Activated T-helper 17 cell treated with anti-CD3 and anti-CD28 coated beads, Interleukin-2, amount 50 U/mL, for 72 hours (primary cell): ENCODE measurements around the gene MMP28. TPM values are rescaled to one million over a fixed set of nuclear protein-coding genes. Genes with fewer than 3 reads are reported as not detected.

Experiments used
- ATAC-seq: fragments of 150-1000 bp; cut with Tn5 transposase; replicated peaks from 2 replicates; pipeline ENCODE4 v1.10.0; 2021; ENCODE audit warnings: mild to moderate bottlenecking, moderate library complexity
- H3K27ac Mint-ChIP-seq: one replicate; pipeline ENCODE4 v1.8.0; 2022; ENCODE audit warnings: mixed read lengths
- H3K27me3 Mint-ChIP-seq: one replicate; pipeline ENCODE4 v1.8.0; 2022; ENCODE audit warnings: mixed read lengths
- H3K36me3 Mint-ChIP-seq: one replicate; pipeline ENCODE4 v1.8.0; 2022; ENCODE audit warnings: low read depth, mild to moderate bottlenecking, mixed read lengths
- H3K4me1 Mint-ChIP-seq: one replicate; pipeline ENCODE4 v1.8.0; 2022; ENCODE audit warnings: mixed read lengths
- H3K4me3 Mint-ChIP-seq: one replicate; pipeline ENCODE4 v1.8.0; 2022; ENCODE audit warnings: mild to moderate bottlenecking, mixed read lengths
- H3K9me3 Mint-ChIP-seq: one replicate; pipeline ENCODE4 v1.8.0; 2022; ENCODE audit warnings: mixed read lengths
- total RNA-seq, 2 donors: library from RNA; stranded (reverse); gene quantifications; one replicate each; pipeline ENCODE4 v1.2.3, GENCODE V29; 2022

Gene MMP28
- total RNA-seq, 2 donors from 2014 or later, result not detected

GRCh38 chr17:35808962-35809854 is 13.8 kb upstream of the MMP28 start, which contains the start of gene TAF15:
Gene TAF15 (plus strand): TSS chr17:35809484. CDS start chr17:35809570, 86 bp downstream.
- peaks cover 48% of the 10 kb centered on the region for H3K36me3 Mint-ChIP-seq
- no peaks in the 10 kb centered on the region for H3K27me3 Mint-ChIP-seq
- H3K4me3 Mint-ChIP-seq, result peak within 1 kb of the TSS; percentile 86
- no peaks in the 10 kb centered on the region for H3K9me3 Mint-ChIP-seq
- peak; percentile 94 for ATAC-seq
- H3K4me1 Mint-ChIP-seq, result peaks cover 28% of the 10 kb centered on the region
- peak within 1 kb of the TSS; percentile 91 for H3K27ac Mint-ChIP-seq

DNA sequence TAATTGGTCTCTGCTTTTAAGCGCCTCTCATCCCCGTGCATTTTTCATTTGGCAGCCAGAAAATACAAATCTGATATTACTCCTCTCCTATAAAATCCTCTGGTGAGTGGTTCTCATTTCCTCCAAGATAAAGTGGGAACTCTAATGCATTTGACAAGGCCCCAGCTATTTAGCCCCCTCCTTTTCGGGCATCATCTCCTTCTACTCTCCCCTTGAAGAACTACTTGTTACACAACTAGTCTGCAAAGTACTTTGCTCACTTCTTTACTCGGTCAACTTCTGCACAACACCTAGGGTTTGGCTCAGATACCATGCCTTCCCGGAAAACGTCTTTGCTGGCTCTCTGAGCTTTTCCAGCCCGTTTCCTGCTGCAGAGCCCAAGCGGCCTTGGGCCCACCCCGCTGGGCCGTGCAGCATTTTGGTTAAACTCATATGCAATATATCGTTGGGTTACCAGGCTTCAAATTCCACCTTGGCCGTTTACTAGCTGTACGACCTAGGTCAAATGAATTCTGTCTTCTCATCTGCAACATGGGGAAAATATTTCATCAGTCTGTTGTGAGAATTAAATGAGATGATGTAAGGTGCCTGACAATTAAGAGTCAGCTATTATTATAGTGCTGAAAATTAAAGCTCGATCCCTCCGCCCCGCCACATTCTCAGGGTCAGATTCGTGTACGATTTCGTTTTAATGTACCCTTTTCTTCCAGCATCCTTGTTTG is 13.0 kb upstream of the MMP28 start:
- no peaks in the 10 kb centered on the region for H3K9me3 Mint-ChIP-seq
- H3K27me3 Mint-ChIP-seq, result no peaks in the 10 kb centered on the region
- H3K36me3 Mint-ChIP-seq, result peaks cover 40% of the 10 kb centered on the region
- ATAC-seq, result no peak
- peak overlapping the region; percentile 91 for H3K27ac Mint-ChIP-seq
- peak overlapping the region; percentile 86 for H3K4me3 Mint-ChIP-seq
- peaks cover 24% of the 10 kb centered on the region for H3K4me1 Mint-ChIP-seq

GRCh38 chr17:35807371-35808144 is 12.1 kb upstream of the MMP28 start:
- Mint-ChIP-seq H3K9me3 (no peaks in the 10 kb centered on the region), H3K4me1 (peaks cover 22% of the 10 kb centered on the region)

GRCh38 chr17:35804658-35805192 is 9.3 kb upstream of the MMP28 start:
- Mint-ChIP-seq H3K9me3 (no peaks in the 10 kb centered on the region), H3K4me1 (peaks cover 22% of the 10 kb centered on the region), H3K4me3 (no peak overlapping the region), H3K27me3 (peaks cover 3% of the 10 kb centered on the region), H3K27ac (no peak overlapping the region), H3K36me3 (peaks cover 6% of the 10 kb centered on the region)
- peak; percentile 31 for ATAC-seq

More at GRCh38 chr17:35807371-35808144, 12.1 kb upstream of the MMP28 start:
- no peak for ATAC-seq
- Mint-ChIP-seq H3K27me3 (no peaks in the 10 kb centered on the region), H3K4me3 (peak overlapping the region; percentile 86), H3K36me3 (peaks cover 33% of the 10 kb centered on the region), H3K27ac (peak overlapping the region; percentile 91)

DNA sequence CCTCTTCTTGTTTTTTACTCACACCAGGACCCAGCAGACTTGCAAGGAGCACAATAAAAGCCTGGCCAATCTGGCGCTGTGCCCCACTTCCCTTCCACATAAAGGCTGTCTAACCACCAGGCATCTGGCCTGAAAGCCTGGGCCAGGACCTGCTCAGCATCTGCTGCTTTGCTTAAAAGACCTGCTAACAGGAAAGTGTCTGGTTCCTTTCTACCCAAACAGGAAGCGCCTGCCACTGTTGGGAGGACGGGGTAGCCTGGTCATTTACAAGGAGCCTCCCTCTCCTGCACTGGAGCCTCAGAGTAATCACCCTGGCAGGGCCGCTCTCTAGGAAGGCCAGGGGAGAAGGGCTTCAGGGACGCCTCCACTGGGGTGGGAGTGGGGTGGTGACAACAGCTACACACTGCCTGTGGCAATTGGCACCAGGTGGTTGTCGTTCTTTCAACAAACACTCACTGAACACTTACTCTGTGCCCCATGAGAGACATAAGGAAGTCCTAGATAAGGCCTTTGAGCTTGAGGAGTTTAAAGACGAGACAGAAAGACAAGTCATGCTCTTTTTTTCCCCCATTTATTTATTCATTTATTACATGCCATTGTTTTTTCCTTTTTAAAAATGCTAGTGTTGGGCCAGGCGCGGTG is 6.3 kb upstream of the MMP28 start:
- Mint-ChIP-seq H3K27me3 (peaks cover 3% of the 10 kb centered on the region), H3K9me3 (no peaks in the 10 kb centered on the region), H3K36me3 (no peaks in the 10 kb centered on the region), H3K4me1 (peaks cover 10% of the 10 kb centered on the region), H3K27ac (no peak overlapping the region), H3K4me3 (no peak overlapping the region)
- no peak for ATAC-seq

DNA sequence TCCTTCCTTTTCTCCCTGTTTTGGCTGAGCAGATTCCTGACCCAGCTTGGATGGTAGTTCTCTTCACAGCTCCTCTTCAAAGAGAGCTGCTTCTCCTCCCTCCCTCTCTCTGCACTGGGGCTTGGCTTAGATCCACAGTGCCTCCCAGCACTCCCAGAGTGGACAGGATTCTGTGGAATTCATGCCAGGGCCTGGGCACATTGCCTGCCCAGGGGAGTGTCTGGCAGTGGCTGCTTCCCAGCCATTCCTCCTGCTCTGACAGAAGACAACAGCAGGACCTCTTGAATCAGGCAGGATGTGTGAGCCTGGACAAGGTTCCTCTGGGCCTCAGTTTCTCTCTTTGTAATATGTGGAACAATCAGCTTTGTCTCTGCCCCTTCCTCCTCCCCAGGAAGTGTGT is 4.5 kb upstream of the MMP28 start:
- Mint-ChIP-seq H3K27ac (no peak overlapping the region), H3K27me3 (peaks cover 11% of the 10 kb centered on the region), H3K9me3 (no peaks in the 10 kb centered on the region), H3K4me3 (no peak overlapping the region), H3K36me3 (no peaks in the 10 kb centered on the region), H3K4me1 (peaks cover 8% of the 10 kb centered on the region)
- ATAC-seq, result no peak

GRCh38 chr17:35797918-35798317 is 2.5 kb upstream of the MMP28 start:
- ATAC-seq, result no peak
- H3K27ac Mint-ChIP-seq, result no peak overlapping the region
- H3K27me3 Mint-ChIP-seq, result peaks cover 17% of the 10 kb centered on the region
- no peak overlapping the region for H3K4me3 Mint-ChIP-seq
- H3K36me3 Mint-ChIP-seq, result no peaks in the 10 kb centered on the region
- H3K4me1 Mint-ChIP-seq, result no peaks in the 10 kb centered on the region
- no peaks in the 10 kb centered on the region for H3K9me3 Mint-ChIP-seq

- ATAC-seq, result no peak
- no peak overlapping the region for H3K4me3 Mint-ChIP-seq
- no peaks in the 10 kb centered on the region for H3K36me3 Mint-ChIP-seq
- H3K27me3 Mint-ChIP-seq, result peaks cover 17% of the 10 kb centered on the region
- H3K9me3 Mint-ChIP-seq, result no peaks in the 10 kb centered on the region
- no peak overlapping the region for H3K27ac Mint-ChIP-seq
- no peaks in the 10 kb centered on the region for H3K4me1 Mint-ChIP-seq
Observed at GRCh38 chr17:35797370-35797769, 1.9 kb upstream of the MMP28 start.

GRCh38 chr17:35796942-35797341 is 1.5 kb upstream of the MMP28 start:
- no peak overlapping the region for H3K27ac Mint-ChIP-seq
- no peak for ATAC-seq
- H3K36me3 Mint-ChIP-seq, result no peaks in the 10 kb centered on the region
- H3K27me3 Mint-ChIP-seq, result peaks cover 21% of the 10 kb centered on the region
- no peak overlapping the region for H3K4me3 Mint-ChIP-seq
- H3K4me1 Mint-ChIP-seq, result no peaks in the 10 kb centered on the region
- H3K9me3 Mint-ChIP-seq, result no peaks in the 10 kb centered on the region

DNA sequence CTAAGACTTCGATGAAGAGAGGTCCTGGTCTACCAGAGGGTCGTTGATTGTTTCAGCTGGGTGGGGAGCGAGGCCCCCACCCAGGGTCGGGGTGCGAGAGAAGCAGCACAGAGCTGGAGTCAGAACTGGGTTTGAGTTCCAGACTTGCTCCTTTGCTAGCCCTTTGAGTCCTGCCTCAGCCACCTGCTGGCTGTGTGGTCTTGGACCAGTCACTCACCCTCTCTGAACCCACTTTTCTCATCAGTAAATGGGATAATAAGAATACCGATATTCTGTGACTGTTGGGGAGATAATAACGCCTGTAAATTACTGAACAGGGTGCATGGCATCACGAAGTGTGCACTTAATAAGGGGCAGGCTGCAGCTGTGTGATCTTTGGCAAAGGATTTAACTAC is 427 bp upstream of the MMP28 start:
- ATAC-seq, result no peak
- no peaks in the 10 kb centered on the region for H3K36me3 Mint-ChIP-seq
- H3K4me3 Mint-ChIP-seq, result peak overlapping the region; percentile 61
- no peaks in the 10 kb centered on the region for H3K9me3 Mint-ChIP-seq
- H3K4me1 Mint-ChIP-seq, result no peaks in the 10 kb centered on the region
- no peak overlapping the region for H3K27ac Mint-ChIP-seq
- H3K27me3 Mint-ChIP-seq, result peaks cover 22% of the 10 kb centered on the region

GRCh38 chr17:35793257-35793656 is 2.2 kb downstream of the MMP28 start:
- ATAC-seq, result no peak
- H3K27ac Mint-ChIP-seq, result no peak overlapping the region
- H3K9me3 Mint-ChIP-seq, result no peaks in the 10 kb centered on the region
- H3K4me1 Mint-ChIP-seq, result no peaks in the 10 kb centered on the region
- H3K4me3 Mint-ChIP-seq, result no peak overlapping the region
- H3K36me3 Mint-ChIP-seq, result no peaks in the 10 kb centered on the region
- peaks cover 23% of the 10 kb centered on the region for H3K27me3 Mint-ChIP-seq

DNA sequence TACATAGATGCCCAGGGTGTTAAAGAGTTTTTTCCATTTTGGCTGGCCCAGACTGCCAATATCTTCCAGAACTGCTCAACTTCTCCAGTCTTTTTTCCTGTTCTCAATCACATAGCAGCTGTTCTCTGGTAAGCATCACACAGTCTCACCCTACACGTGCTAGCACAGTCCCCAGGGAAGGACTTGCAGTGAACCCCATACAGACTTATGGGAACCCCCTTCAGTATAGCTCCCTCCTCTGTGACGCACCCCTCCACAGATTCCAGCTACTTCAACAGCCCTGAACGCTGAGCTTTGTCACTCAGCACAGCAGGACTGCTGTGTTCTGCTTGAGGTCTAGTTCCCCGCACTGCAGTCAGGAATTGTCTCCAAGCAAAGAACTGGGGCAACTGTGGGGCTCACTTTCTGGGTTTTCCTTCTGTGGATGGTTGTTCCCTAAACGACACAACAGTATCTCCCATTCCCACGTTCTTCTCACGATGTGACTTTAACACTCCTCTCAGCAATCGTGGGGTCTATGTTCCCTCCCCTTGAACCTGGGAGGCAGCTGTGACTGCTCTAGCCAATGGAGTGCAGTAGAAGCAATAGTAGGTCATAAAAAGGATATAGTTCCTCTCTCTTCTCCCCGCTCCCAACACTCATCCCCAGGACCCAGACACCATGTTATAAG is 3.6 kb downstream of the MMP28 start:
- no peaks in the 10 kb centered on the region for H3K36me3 Mint-ChIP-seq
- no peak overlapping the region for H3K4me3 Mint-ChIP-seq
- no peaks in the 10 kb centered on the region for H3K4me1 Mint-ChIP-seq
- ATAC-seq, result no peak
- H3K27ac Mint-ChIP-seq, result no peak overlapping the region
- peaks cover 23% of the 10 kb centered on the region for H3K27me3 Mint-ChIP-seq
- H3K9me3 Mint-ChIP-seq, result no peaks in the 10 kb centered on the region

- ATAC-seq, result no peak
- Mint-ChIP-seq H3K4me3 (no peak overlapping the region), H3K4me1 (no peaks in the 10 kb centered on the region), H3K27ac (no peak overlapping the region), H3K36me3 (no peaks in the 10 kb centered on the region), H3K9me3 (no peaks in the 10 kb centered on the region), H3K27me3 (peaks cover 17% of the 10 kb centered on the region)
Observed at GRCh38 chr17:35790841-35791240, 4.6 kb downstream of the MMP28 start.
